Femur (tissue), 1 donor: ENCODE results near the gene MARK3.

ENCODE experiments used
- DNase-seq: peaks from one replicate; pipeline ENCODE4 v3.0.0-alpha.2; 2017

Gene MARK3

GRCh38 chr14:103443111-103443510 is 57.9 kb downstream of the MARK3 start:
- DNase-seq = no peak

- no peak for DNase-seq
Observed at GRCh38 chr14:103444837-103445524, 59.8 kb downstream of the MARK3 start.

GRCh38 chr14:103445806-103446205 is 60.6 kb downstream of the MARK3 start:
- DNase-seq = no peak

GRCh38 chr14:103448097-103448496 is 62.9 kb downstream of the MARK3 start:
- DNase-seq = no peak

GRCh38 chr14:103449634-103450161 is 64.5 kb downstream of the MARK3 start:
- no peak for DNase-seq

GRCh38 chr14:103450416-103450815 is 65.2 kb downstream of the MARK3 start:
- no peak for DNase-seq

- no peak for DNase-seq
Observed at GRCh38 chr14:103451401-103451800, 66.2 kb downstream of the MARK3 start.

- DNase-seq = no peak
Observed at GRCh38 chr14:103453791-103454190, 68.6 kb downstream of the MARK3 start.

GRCh38 chr14:103456167-103456835 is 71.1 kb downstream of the MARK3 start:
- no peak for DNase-seq

- DNase-seq = no peak
Observed at GRCh38 chr14:103460415-103460814, 75.2 kb downstream of the MARK3 start.

GRCh38 chr14:103463149-103463548 is 77.9 kb downstream of the MARK3 start:
- no peak for DNase-seq

GRCh38 chr14:103463851-103464250 is 78.6 kb downstream of the MARK3 start:
- DNase-seq = no peak

- no peak for DNase-seq
Observed at GRCh38 chr14:103472939-103473338, 87.7 kb downstream of the MARK3 start.

GRCh38 chr14:103474893-103475292 is 89.7 kb downstream of the MARK3 start:
- DNase-seq = no peak

GRCh38 chr14:103476065-103476464 is 90.8 kb downstream of the MARK3 start:
- no peak for DNase-seq

- no peak for DNase-seq
Observed at GRCh38 chr14:103476631-103477030, 91.4 kb downstream of the MARK3 start.

GRCh38 chr14:103480595-103480994 is 95.4 kb downstream of the MARK3 start:
- DNase-seq = no peak

GRCh38 chr14:103483600-103483999 is 98.4 kb downstream of the MARK3 start:
- DNase-seq = no peak

GRCh38 chr14:103485504-103485903 is 100.3 kb downstream of the MARK3 start:
- DNase-seq = no peak

- DNase-seq = no peak
Observed at GRCh38 chr14:103488071-103488470, 102.9 kb downstream of the MARK3 start.

GRCh38 chr14:103488960-103489359 is 103.7 kb downstream of the MARK3 start:
- DNase-seq = no peak

- no peak for DNase-seq
Observed at GRCh38 chr14:103489621-103490020, 104.4 kb downstream of the MARK3 start.

- DNase-seq = no peak
Observed at GRCh38 chr14:103491691-103492090, 106.5 kb downstream of the MARK3 start.

GRCh38 chr14:103492156-103492925 is 107.1 kb downstream of the MARK3 start:
- no peak for DNase-seq
